Uterus (tissue), 2 donors: ENCODE measurements around the gene GREB1L.

Experiments used
- CTCF ChIP-seq, 4 experiments: fragments of 200-600 bp in 2 of 4; fragments of 450-650 bp in 2 of 4; sonication (generic) in 2 of 4; IDR thresholded peaks; one replicate each; pipeline ENCODE4 v1.5.1; 2016 to 2019; ENCODE audit warnings: antibody characterized with exemption in 4 of 4, mild to moderate bottlenecking in 2 of 4, moderate library complexity in 1 of 4
- POLR2A ChIP-seq, 2 donors: fragments of 450-650 bp; IDR thresholded peaks; one replicate each; pipeline ENCODE4 v1.6.1; 2016; ENCODE audit warnings: antibody characterized with exemption in 2 of 2, mild to moderate bottlenecking in 1 of 2, moderate library complexity in 1 of 2

GRCh38 chr18:21452276-21452780 is 210.3 kb downstream of the GREB1L start:
- no peak for TF ChIP-seq CTCF (IDR thresholded peaks at IDR 0.05)
- no peak for TF ChIP-seq POLR2A (IDR thresholded peaks at IDR 0.05)
